GM12872 (cell line): ENCODE results near the gene MPRIP.

ENCODE experiments used
- CTCF ChIP-seq: IDR thresholded peaks from 3 replicates; pipeline ENCODE4 v1.5.1; 2011; ENCODE audit warnings: low read depth, mild to moderate bottlenecking, low read length, moderate library complexity; ENCODE audit not compliant: insufficient read depth

Gene MPRIP

DNA sequence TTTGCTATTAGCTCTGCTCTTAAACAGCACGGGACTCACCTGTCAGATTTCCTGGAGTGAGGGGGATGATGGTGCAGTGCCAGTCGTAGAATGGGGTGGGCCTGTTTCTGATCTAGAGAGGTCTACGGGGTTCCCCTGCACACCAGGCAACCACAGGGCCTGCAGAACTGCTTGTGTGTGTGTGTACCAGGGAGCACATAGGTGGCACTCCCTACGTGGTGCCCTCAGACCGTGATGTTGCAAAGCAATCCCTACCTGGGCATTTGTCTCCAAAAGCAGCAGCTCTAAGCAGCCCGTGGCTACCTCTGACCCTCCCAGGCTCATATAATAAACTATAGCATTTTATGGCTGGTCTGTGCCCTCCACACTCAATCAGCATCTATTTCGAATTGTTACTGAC, 38.5 kb downstream of the MPRIP start:
- no peak for TF ChIP-seq CTCF

DNA sequence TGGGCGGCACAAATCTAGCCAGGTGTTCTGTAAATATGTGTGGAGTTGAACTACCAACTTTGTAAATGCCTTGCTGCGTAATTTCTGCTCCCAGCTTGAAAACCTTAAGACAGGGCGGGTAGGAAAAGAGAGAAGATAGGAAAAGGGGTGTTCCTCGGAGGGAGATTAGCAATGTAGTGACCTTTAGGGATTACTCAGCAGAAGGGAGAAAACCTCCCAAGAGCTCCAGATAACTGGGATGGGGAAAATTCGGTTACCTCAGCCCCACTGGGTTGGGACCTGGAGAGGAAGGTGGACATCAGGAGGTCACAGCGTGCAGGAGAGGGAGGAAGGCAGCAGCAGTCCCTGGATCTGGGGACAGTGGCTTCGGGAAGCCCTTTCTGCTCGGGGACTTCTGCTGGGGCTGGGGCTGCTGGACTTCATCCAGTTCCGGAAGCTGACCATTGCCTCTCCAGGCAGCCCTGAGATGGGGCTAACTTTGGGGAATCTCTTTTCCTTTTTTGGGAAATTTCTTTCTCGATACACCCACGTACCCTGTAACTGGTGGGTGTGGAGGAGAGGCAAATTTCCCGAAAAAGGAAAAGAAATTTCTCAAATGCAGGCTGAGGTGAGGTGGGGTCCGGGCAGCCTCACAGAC, 39.2 kb downstream of the MPRIP start:
- TF ChIP-seq CTCF: no peak

GRCh38 chr17:17082878-17083277, 40.6 kb downstream of the MPRIP start:
- TF ChIP-seq CTCF: no peak

GRCh38 chr17:17084317-17084835, 42.1 kb downstream of the MPRIP start:
- no peak for TF ChIP-seq CTCF

DNA sequence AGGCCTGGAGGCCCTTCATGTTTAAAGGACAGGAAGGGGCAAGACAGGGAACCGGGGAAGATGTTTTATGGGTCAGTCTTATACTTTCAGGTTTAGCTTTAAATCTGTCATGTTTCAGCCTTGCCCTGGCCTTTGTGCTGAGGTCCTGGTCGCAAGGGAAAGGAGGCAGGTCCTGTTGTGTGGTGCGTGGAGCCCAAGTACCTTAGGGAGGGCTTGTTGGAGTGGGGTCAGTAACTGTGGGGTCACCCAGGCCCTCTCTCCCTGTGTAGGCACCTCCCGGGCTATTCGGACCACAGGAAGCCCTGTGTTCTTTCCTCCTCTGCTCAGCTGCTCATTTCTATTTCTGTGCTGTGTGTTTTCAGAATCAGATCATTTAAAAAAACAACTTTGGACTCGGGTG, 42.7 kb downstream of the MPRIP start:
- TF ChIP-seq CTCF: no peak

DNA sequence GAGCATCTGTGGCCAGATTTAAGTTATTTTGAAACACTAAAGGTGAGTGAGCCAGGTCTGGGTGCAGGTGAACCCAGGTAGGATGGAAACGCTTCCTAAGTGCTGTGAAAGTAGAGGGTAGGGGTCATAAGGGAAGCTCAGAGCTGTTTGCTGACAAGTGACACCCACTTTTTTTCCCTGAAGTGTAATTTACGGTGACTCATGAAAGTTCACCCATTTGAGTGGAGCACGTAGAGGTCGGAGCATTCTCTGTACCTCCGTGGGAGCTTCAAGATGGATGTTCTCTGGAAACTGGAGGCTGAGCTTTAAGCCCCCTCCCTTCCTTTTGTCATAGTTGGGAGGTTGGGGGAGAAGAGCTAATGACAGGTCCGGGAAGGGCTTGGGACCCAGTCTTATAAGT, 44.3 kb downstream of the MPRIP start:
- TF ChIP-seq CTCF: no peak

DNA sequence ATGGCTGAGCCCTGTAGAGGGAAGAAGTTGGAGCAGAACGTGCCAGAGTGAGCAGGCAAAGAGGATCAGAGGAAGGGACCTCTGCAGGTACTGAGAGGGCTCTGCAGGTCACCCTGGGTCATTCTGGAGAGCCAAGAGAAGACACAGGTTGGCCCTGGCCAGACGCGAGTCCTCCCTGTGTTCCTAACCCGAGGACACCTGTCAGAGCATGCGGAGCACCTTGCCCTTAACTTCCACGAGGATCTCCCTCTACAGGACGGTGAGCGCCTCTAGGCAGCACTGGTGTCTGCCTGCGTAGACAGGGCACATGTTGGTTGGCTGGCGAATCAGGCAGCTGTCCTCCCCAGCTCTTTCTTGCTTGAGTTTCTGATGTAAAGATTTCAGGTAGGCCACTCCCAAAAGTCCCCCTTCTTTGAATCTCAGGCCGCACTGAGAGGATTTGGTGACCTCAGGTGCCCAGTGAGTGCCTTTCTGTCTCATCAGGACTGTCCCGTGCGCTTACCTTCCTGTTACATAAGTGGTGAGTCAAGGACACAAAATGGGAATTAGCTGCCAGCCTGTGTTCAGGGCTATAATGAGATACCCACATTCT, 45.3 kb downstream of the MPRIP start:
- TF ChIP-seq CTCF: no peak

DNA sequence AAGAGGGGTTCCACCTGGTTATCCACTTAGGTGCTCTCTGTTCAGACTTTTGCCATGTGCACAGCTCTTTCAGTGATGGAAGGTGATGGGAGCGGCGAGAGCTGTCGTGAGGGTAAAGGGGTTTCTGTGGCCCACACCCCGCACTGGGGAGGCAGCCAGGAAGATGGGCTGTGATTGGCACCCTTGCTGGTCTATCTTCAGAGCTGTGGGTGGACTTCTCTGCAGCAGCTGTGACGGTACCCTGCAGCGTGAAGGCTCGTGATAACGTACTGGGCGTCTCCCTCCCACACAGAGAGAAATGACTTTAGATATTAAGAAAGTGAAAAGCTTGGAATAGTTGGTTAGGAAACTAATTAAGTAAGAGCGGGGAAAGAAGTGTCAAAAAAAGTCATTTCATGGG, 45.8 kb downstream of the MPRIP start:
- no peak for TF ChIP-seq CTCF
